Activated naive CD8-positive, alpha-beta T cell treated with anti-CD3 and anti-CD28 coated beads for 36 hours (primary cell): Measurements from ENCODE around the gene STK10. TPM values are rescaled to one million over a fixed set of nuclear protein-coding genes. Genes with fewer than 3 reads are reported as not detected.
A peak's percentile ranks its signal among the peaks of the same experiment; 100 is the strongest.
"Not testable (repeated sequence)": the region's sequence is repeated elsewhere in the genome, so short reads cannot be mapped to it uniquely, and the experiment has no call there.

Source experiments
- DNase-seq: peaks from one replicate; pipeline ENCODE4 v3.0.0; 2021
- H3K27ac Mint-ChIP-seq: one replicate; pipeline ENCODE4 v1.8.0; 2022; ENCODE audit warnings: mild to moderate bottlenecking, moderate library complexity, mixed read lengths
- H3K27me3 Mint-ChIP-seq: one replicate; pipeline ENCODE4 v1.8.0; 2022; ENCODE audit warnings: mild to moderate bottlenecking, mixed read lengths
- H3K36me3 Mint-ChIP-seq: one replicate; pipeline ENCODE4 v1.8.0; 2021; ENCODE audit warnings: mild to moderate bottlenecking, mixed read lengths
- H3K4me1 Mint-ChIP-seq: one replicate; pipeline ENCODE4 v1.8.0; 2021; ENCODE audit warnings: mixed read lengths
- H3K4me3 Mint-ChIP-seq: one replicate; pipeline ENCODE4 v1.8.0; 2022; ENCODE audit warnings: mild to moderate bottlenecking, moderate library complexity, mixed read lengths
- H3K9me3 Mint-ChIP-seq: one replicate; pipeline ENCODE4 v1.8.0; 2022; ENCODE audit warnings: mixed read lengths
- total RNA-seq, 2 experiments: library from RNA; stranded (reverse); gene quantifications; one replicate each; pipeline ENCODE4 v1.2.3, GENCODE V29; 2021

Gene STK10
- total RNA-seq, 2 experiments from 2014 or later = 83.7 to 93.2 TPM

- Mint-ChIP-seq H3K36me3 (peaks cover 17% of the 10 kb centered on the region), H3K27ac (no peak overlapping the region), H3K4me3 (no peak overlapping the region), H3K4me1 (peaks cover 14% of the 10 kb centered on the region), H3K27me3 (no peaks in the 10 kb centered on the region), H3K9me3 (no peaks in the 10 kb centered on the region)
- DNase-seq = no peak
Observed at GRCh38 chr5:172048170-172048422, 139.9 kb downstream of the STK10 start.

- DNase-seq = no peak
- Mint-ChIP-seq H3K4me3 (no peak overlapping the region), H3K9me3 (no peaks in the 10 kb centered on the region), H3K4me1 (peaks cover 16% of the 10 kb centered on the region), H3K27me3 (no peaks in the 10 kb centered on the region), H3K27ac (no peak overlapping the region), H3K36me3 (peaks cover 15% of the 10 kb centered on the region)
Observed at GRCh38 chr5:172046593-172046992, 141.4 kb downstream of the STK10 start.

GRCh38 chr5:172045315-172045632 is 142.8 kb downstream of the STK10 start:
- Mint-ChIP-seq H3K36me3 (peaks cover 14% of the 10 kb centered on the region), H3K4me1 (peaks cover 16% of the 10 kb centered on the region), H3K9me3 (no peaks in the 10 kb centered on the region), H3K27me3 (no peaks in the 10 kb centered on the region), H3K4me3 (no peak overlapping the region), H3K27ac (peak overlapping the region; percentile 40)
- no peak for DNase-seq

GRCh38 chr5:172044631-172045314 is 143.3 kb downstream of the STK10 start:
- no peak for DNase-seq
- no peak overlapping the region for H3K4me3 Mint-ChIP-seq
- H3K27ac Mint-ChIP-seq = peak overlapping the region; percentile 40
- no peaks in the 10 kb centered on the region for H3K9me3 Mint-ChIP-seq
- H3K27me3 Mint-ChIP-seq = no peaks in the 10 kb centered on the region
- H3K4me1 Mint-ChIP-seq = peaks cover 21% of the 10 kb centered on the region
- peaks cover 14% of the 10 kb centered on the region for H3K36me3 Mint-ChIP-seq

GRCh38 chr5:172043865-172044264 is 144.2 kb downstream of the STK10 start:
- no peak overlapping the region for H3K4me3 Mint-ChIP-seq
- peaks cover 9% of the 10 kb centered on the region for H3K36me3 Mint-ChIP-seq
- DNase-seq = no peak
- no peaks in the 10 kb centered on the region for H3K27me3 Mint-ChIP-seq
- no peaks in the 10 kb centered on the region for H3K9me3 Mint-ChIP-seq
- peaks cover 24% of the 10 kb centered on the region for H3K4me1 Mint-ChIP-seq
- H3K27ac Mint-ChIP-seq = peak overlapping the region; percentile 25

GRCh38 chr5:172042183-172042582 is 145.8 kb downstream of the STK10 start:
- Mint-ChIP-seq H3K4me1 (peaks cover 20% of the 10 kb centered on the region), H3K36me3 (peaks cover 6% of the 10 kb centered on the region), H3K27me3 (no peaks in the 10 kb centered on the region), H3K27ac (peak overlapping the region; percentile 38), H3K4me3 (no peak overlapping the region), H3K9me3 (peaks cover 1% of the 10 kb centered on the region)
- no peak for DNase-seq

GRCh38 chr5:172038167-172038566 is 149.9 kb downstream of the STK10 start:
- DNase-seq = no peak
- Mint-ChIP-seq H3K27ac (no peak overlapping the region), H3K9me3 (peaks cover 1% of the 10 kb centered on the region), H3K4me1 (peaks cover 27% of the 10 kb centered on the region), H3K27me3 (no peaks in the 10 kb centered on the region), H3K4me3 (no peak overlapping the region), H3K36me3 (peaks cover 2% of the 10 kb centered on the region)

GRCh38 chr5:172035049-172035448 is 153.0 kb downstream of the STK10 start:
- no peaks in the 10 kb centered on the region for H3K27me3 Mint-ChIP-seq
- peaks cover 9% of the 10 kb centered on the region for H3K9me3 Mint-ChIP-seq
- no peak overlapping the region for H3K4me3 Mint-ChIP-seq
- peak; percentile 18 for DNase-seq
- peak overlapping the region; percentile 23 for H3K27ac Mint-ChIP-seq
- H3K4me1 Mint-ChIP-seq = peaks cover 22% of the 10 kb centered on the region
- peaks cover 8% of the 10 kb centered on the region for H3K36me3 Mint-ChIP-seq

GRCh38 chr5:172031894-172032461 is 156.0 kb downstream of the STK10 start:
- Mint-ChIP-seq H3K27me3 (no peaks in the 10 kb centered on the region), H3K4me3 (no peak overlapping the region), H3K27ac (no peak overlapping the region), H3K9me3 (peaks cover 7% of the 10 kb centered on the region), H3K36me3 (peaks cover 5% of the 10 kb centered on the region), H3K4me1 (peaks cover 17% of the 10 kb centered on the region)
- no peak for DNase-seq

- peaks cover 7% of the 10 kb centered on the region for H3K9me3 Mint-ChIP-seq
- no peaks in the 10 kb centered on the region for H3K27me3 Mint-ChIP-seq
- peaks cover 11% of the 10 kb centered on the region for H3K4me1 Mint-ChIP-seq
- H3K27ac Mint-ChIP-seq = no peak overlapping the region
- H3K36me3 Mint-ChIP-seq = peaks cover 5% of the 10 kb centered on the region
- DNase-seq = no peak
- no peak overlapping the region for H3K4me3 Mint-ChIP-seq
Observed at GRCh38 chr5:172029876-172030275, 158.1 kb downstream of the STK10 start.

GRCh38 chr5:172028167-172028566 is 159.9 kb downstream of the STK10 start:
- Mint-ChIP-seq H3K27ac (no peak overlapping the region), H3K4me1 (no peaks in the 10 kb centered on the region), H3K4me3 (no peak overlapping the region), H3K36me3 (peaks cover 5% of the 10 kb centered on the region), H3K27me3 (no peaks in the 10 kb centered on the region), H3K9me3 (peaks cover 7% of the 10 kb centered on the region)
- DNase-seq = no peak

- H3K27ac Mint-ChIP-seq, H3K36me3 Mint-ChIP-seq, H3K4me3 Mint-ChIP-seq, H3K9me3 Mint-ChIP-seq, H3K27me3 Mint-ChIP-seq, H3K4me1 Mint-ChIP-seq, DNase-seq: not testable (repeated sequence)
Observed at GRCh38 chr5:172020110-172020786, 167.8 kb downstream of the STK10 start.

- Mint-ChIP-seq H3K27me3 (no peaks in the 10 kb centered on the region), H3K4me3 (no peak overlapping the region)
Observed at GRCh38 chr5:172015346-172015745, 172.7 kb downstream of the STK10 start.

GRCh38 chr5:172010278-172010677 is 177.7 kb downstream of the STK10 start:
- H3K27me3 Mint-ChIP-seq = no peaks in the 10 kb centered on the region
- H3K36me3 Mint-ChIP-seq = peaks cover 14% of the 10 kb centered on the region
- H3K9me3 Mint-ChIP-seq = no peaks in the 10 kb centered on the region
- H3K27ac Mint-ChIP-seq = no peak overlapping the region
- H3K4me1 Mint-ChIP-seq = peaks cover 27% of the 10 kb centered on the region
- no peak overlapping the region for H3K4me3 Mint-ChIP-seq
- no peak for DNase-seq

More at GRCh38 chr5:172015346-172015745, 172.7 kb downstream of the STK10 start:
- Mint-ChIP-seq H3K4me1 (peaks cover 3% of the 10 kb centered on the region), H3K27ac (no peak overlapping the region), H3K36me3 (no peaks in the 10 kb centered on the region), H3K9me3 (no peaks in the 10 kb centered on the region)
- DNase-seq = no peak

GRCh38 chr5:172009536-172010270 is 178.3 kb downstream of the STK10 start:
- Mint-ChIP-seq H3K4me1 (peaks cover 28% of the 10 kb centered on the region), H3K4me3 (no peak overlapping the region), H3K27me3 (no peaks in the 10 kb centered on the region)

More at GRCh38 chr5:172009536-172010270, 178.3 kb downstream of the STK10 start:
- DNase-seq = no peak
- H3K9me3 Mint-ChIP-seq = no peaks in the 10 kb centered on the region
- no peak overlapping the region for H3K27ac Mint-ChIP-seq
- H3K36me3 Mint-ChIP-seq = peaks cover 19% of the 10 kb centered on the region
